Measurements from ENCODE around the gene PIKFYVE.
"Not testable (repeated sequence)": the region's sequence is repeated elsewhere in the genome, so short reads cannot be mapped to it uniquely, and the experiment has no call there.

The PIKFYVE gene

GRCh38 chr2:208363485-208363884, 97.4 kb downstream of the PIKFYVE start:
- DNase-seq (ENCODE audit: low spot score): no peak

GRCh38 chr2:208366215-208367127, 100.4 kb downstream of the PIKFYVE start:
- DNase-seq (ENCODE audit: low spot score): no peak

GRCh38 chr2:208369091-208369490, 103.0 kb downstream of the PIKFYVE start:
- no peak for DNase-seq (ENCODE audit: low spot score)

- no peak for DNase-seq (ENCODE audit: low spot score)
These were observed 105.0 kb downstream of the PIKFYVE start for GRCh38 chr2:208370881-208371633.

GRCh38 chr2:208371634-208371935, 105.5 kb downstream of the PIKFYVE start:
- DNase-seq (ENCODE audit: low spot score): no peak

- peak; percentile 73 for DNase-seq (ENCODE audit: low spot score)
These were observed 107.5 kb downstream of the PIKFYVE start for GRCh38 chr2:208373460-208374089.

GRCh38 chr2:208375491-208376068, 109.5 kb downstream of the PIKFYVE start:
- DNase-seq (ENCODE audit: low spot score): no peak

GRCh38 chr2:208377344-208377860, 111.3 kb downstream of the PIKFYVE start:
- not testable (repeated sequence) for DNase-seq (ENCODE audit: low spot score)

- DNase-seq (ENCODE audit: low spot score): no peak
These were observed 113.1 kb downstream of the PIKFYVE start for GRCh38 chr2:208379192-208379591.

GRCh38 chr2:208384637-208385036, 118.6 kb downstream of the PIKFYVE start:
- DNase-seq (ENCODE audit: low spot score): no peak

GRCh38 chr2:208386541-208386940, 120.5 kb downstream of the PIKFYVE start:
- DNase-seq (ENCODE audit: low spot score): no peak

GRCh38 chr2:208389940-208390339, 123.9 kb downstream of the PIKFYVE start:
- no peak for DNase-seq (ENCODE audit: low spot score)

GRCh38 chr2:208392300-208392699, 126.2 kb downstream of the PIKFYVE start:
- no peak for DNase-seq (ENCODE audit: low spot score)

GRCh38 chr2:208396796-208397195, 130.7 kb downstream of the PIKFYVE start:
- DNase-seq (ENCODE audit: low spot score): not testable (repeated sequence)

GRCh38 chr2:208399201-208399600, 133.1 kb downstream of the PIKFYVE start:
- no peak for DNase-seq (ENCODE audit: low spot score)

- DNase-seq (ENCODE audit: low spot score): no peak
These were observed 140.7 kb downstream of the PIKFYVE start, which contains the start of gene PTH2R for GRCh38 chr2:208406474-208407451. Gene PTH2R (plus strand): TSS chr2:208406792. CDS start chr2:208407044, 252 bp downstream.

- peak; percentile 26 for DNase-seq (ENCODE audit: low spot score)
These were observed 141.6 kb downstream of the PIKFYVE start for GRCh38 chr2:208407667-208408066.

All from HuH-7 (cell line).